ENCODE results near the gene RFPL4AL1.
"Not testable (repeated sequence)": the region's sequence is repeated elsewhere in the genome, so short reads cannot be mapped to it uniquely, and the experiment has no call there.

RFPL4AL1 gene

DNA sequence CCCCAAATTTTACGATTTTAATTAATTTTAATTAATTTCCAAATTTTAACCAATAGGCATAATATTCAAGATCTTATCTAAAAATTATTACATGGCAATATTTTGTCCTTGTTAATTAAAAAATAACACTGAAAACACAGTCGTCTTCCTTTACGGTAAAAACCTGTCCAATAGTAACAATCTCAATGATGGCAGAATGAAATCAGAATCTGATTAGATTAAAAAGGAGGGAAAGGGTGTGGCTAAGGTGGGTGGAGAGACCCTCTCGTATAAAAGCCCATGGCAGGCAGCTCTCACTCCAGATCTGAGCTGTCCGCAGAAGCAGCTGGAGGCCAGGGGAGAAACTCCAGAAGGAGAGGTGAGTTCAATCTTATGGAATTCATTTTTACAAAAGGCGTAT is at the start of gene RFPL4AL1:
Gene RFPL4AL1 (plus strand): TSS at position 301 of the 400 bp plus-strand sequence. CDS start 2,687 bp downstream, outside the sequence.
- not testable (repeated sequence) for H3K36me3 ChIP-seq (ENCODE audit: control insufficient read depth in 1 of 2, insufficient read depth in 2 of 2, low read length in 2 of 2); H3K27ac ChIP-seq (ENCODE audit: low read length)

DNA sequence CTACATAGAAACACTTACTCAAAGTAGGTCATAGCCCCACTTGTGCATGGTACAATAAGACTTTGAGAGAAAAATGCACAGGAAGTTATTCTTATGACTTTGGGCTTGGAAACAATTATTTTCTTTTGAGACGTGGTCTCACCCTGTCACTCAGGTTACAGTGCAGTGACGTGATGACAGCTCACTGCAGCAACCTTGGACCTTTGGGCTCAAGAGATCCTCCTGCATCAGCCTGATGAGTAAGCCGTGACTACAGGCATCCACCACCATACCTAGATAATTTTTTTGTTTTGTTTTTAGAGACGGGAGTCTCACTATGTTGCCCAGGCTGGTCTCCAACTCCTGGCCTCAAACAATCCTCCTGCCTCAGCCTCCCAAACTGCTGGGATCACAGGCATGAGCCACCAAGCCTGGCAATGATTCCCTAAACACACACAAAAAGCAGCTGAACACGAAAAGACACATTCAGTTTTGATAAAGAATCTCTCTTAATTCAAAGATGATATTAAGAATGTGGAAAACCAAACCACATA is 48.6 kb upstream of the RFPL4AL1 start:
- no peak overlapping the region for H3K4me3 ChIP-seq (ENCODE audit: low read depth in 1 of 2, low read length in 2 of 2)
- H3K36me3 ChIP-seq (ENCODE audit: control insufficient read depth in 1 of 2, insufficient read depth in 2 of 2, low read length in 2 of 2) = no peaks in the 10 kb centered on the region
- peaks cover 0 to 9% of the 10 kb centered on the region in 2 donors for H3K9me3 ChIP-seq (ENCODE audit: control insufficient read depth in 1 of 2, low read length in 2 of 2)
- no peaks in the 10 kb centered on the region for H3K27me3 ChIP-seq (ENCODE audit: low read depth, low read length)
- H3K4me1 ChIP-seq (ENCODE audit: control insufficient read depth in 1 of 2, insufficient read depth in 2 of 2, low read length in 2 of 2) = no peaks in the 10 kb centered on the region
- H3K27ac ChIP-seq (ENCODE audit: low read length) = no peak overlapping the region

More for the DNA sequence above, at the start of gene RFPL4AL1:
- not testable (repeated sequence) for H3K4me3 ChIP-seq (ENCODE audit: low read depth in 1 of 2, low read length in 2 of 2); H3K9me3 ChIP-seq (ENCODE audit: control insufficient read depth in 1 of 2, low read length in 2 of 2); H3K4me1 ChIP-seq (ENCODE audit: control insufficient read depth in 1 of 2, insufficient read depth in 2 of 2, low read length in 2 of 2); H3K27me3 ChIP-seq (ENCODE audit: low read depth, low read length)

DNA sequence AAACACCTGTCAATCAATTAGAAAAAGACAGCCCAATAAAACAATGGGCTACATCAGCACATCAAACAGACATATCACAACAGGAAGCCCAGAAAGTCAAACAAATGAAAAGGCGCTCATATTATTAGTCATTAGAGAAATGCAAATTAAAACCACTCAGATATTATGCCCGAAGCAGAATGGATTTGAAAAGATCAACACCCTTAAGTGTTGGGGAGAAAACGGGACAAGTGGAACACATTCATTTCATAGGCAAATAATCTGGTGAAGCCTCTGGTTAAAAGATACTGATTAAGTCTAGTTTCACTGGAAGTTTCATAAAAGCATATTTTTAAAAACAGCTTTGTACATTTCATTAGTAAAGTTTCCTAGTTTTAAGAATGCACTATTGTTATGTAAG is 48.1 kb upstream of the RFPL4AL1 start:
- H3K27ac ChIP-seq (ENCODE audit: low read length) = no peak overlapping the region
- H3K4me1 ChIP-seq (ENCODE audit: control insufficient read depth in 1 of 2, insufficient read depth in 2 of 2, low read length in 2 of 2) = no peaks in the 10 kb centered on the region
- peaks cover 0 to 9% of the 10 kb centered on the region in 2 donors for H3K9me3 ChIP-seq (ENCODE audit: control insufficient read depth in 1 of 2, low read length in 2 of 2)
- no peaks in the 10 kb centered on the region for H3K36me3 ChIP-seq (ENCODE audit: control insufficient read depth in 1 of 2, insufficient read depth in 2 of 2, low read length in 2 of 2)
- no peak overlapping the region for H3K4me3 ChIP-seq (ENCODE audit: low read depth in 1 of 2, low read length in 2 of 2)
- H3K27me3 ChIP-seq (ENCODE audit: low read depth, low read length) = no peaks in the 10 kb centered on the region

- Histone ChIP-seq H3K4me1 (ENCODE audit: control insufficient read depth in 1 of 2, insufficient read depth in 2 of 2, low read length in 2 of 2) (no peaks in the 10 kb centered on the region), H3K27me3 (ENCODE audit: low read depth, low read length) (no peaks in the 10 kb centered on the region), H3K36me3 (ENCODE audit: control insufficient read depth in 1 of 2, insufficient read depth in 2 of 2, low read length in 2 of 2) (no peaks in the 10 kb centered on the region), H3K9me3 (ENCODE audit: control insufficient read depth in 1 of 2, low read length in 2 of 2) (peaks cover 0 to 9% of the 10 kb centered on the region in 2 donors), H3K27ac (ENCODE audit: low read length) (no peak overlapping the region), H3K4me3 (ENCODE audit: low read depth in 1 of 2, low read length in 2 of 2) (no peak overlapping the region)
Measured at GRCh38 chr19:55723491-55723890, 45.4 kb upstream of the RFPL4AL1 start.

DNA sequence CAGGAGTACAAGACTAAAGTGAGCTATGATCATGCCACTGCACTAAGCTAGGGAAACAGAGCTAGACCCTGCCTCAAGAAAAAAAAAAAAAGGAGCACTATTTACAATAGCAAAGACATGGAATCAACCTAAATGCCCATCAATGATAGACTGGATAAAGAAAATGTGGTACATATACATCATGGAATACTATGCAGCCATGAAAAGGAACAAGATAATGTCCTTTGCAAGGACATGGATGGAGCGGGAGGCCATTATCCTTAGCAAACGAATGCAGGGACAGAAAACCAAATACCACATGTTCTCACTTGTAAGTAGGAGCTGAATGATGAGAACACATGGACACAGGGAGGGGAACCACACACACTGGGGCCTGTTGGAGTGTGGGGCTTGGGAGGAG is 38.5 kb upstream of the RFPL4AL1 start:
- H3K4me1 ChIP-seq (ENCODE audit: control insufficient read depth in 1 of 2, insufficient read depth in 2 of 2, low read length in 2 of 2); H3K9me3 ChIP-seq (ENCODE audit: control insufficient read depth in 1 of 2, low read length in 2 of 2); H3K4me3 ChIP-seq (ENCODE audit: low read depth in 1 of 2, low read length in 2 of 2); H3K27me3 ChIP-seq (ENCODE audit: low read depth, low read length); H3K36me3 ChIP-seq (ENCODE audit: control insufficient read depth in 1 of 2, insufficient read depth in 2 of 2, low read length in 2 of 2); H3K27ac ChIP-seq (ENCODE audit: low read length): not testable (repeated sequence)

DNA sequence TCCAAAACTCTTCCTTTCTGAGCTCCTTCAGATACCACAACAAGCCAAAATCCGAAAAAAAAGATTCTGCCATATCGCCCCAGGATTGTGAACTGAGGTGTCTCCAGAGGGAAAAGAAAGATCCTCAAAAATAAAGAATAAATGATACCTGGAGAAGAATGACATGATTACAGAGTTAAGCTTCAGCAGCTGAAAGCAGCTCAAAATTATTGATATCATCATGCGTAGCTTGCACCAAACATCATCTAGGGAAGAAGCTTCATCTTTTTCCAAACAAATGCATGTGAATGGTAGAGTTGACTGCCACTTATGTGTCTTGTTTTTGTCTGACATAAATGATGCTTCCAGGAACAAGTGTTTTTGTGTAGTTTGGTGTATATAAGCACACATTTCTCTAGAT is 30.6 kb upstream of the RFPL4AL1 start, which contains the start of gene NLRP9:
Gene NLRP9 (minus strand): TSS at position 101 of the 400 bp plus-strand sequence. CDS start 28 bp downstream, at position 73.
- H3K27ac ChIP-seq (ENCODE audit: low read length) = no peak within 1 kb of the TSS
- H3K4me1 ChIP-seq (ENCODE audit: control insufficient read depth in 1 of 2, insufficient read depth in 2 of 2, low read length in 2 of 2) = no peaks in the 10 kb centered on the region
- H3K4me3 ChIP-seq (ENCODE audit: low read depth in 1 of 2, low read length in 2 of 2) = no peak within 1 kb of the TSS
- H3K27me3 ChIP-seq (ENCODE audit: low read depth, low read length) = no peaks in the 10 kb centered on the region
- no peaks in the 10 kb centered on the region for H3K36me3 ChIP-seq (ENCODE audit: control insufficient read depth in 1 of 2, insufficient read depth in 2 of 2, low read length in 2 of 2)
- no peaks in the 10 kb centered on the region for H3K9me3 ChIP-seq (ENCODE audit: control insufficient read depth in 1 of 2, low read length in 2 of 2)

GRCh38 chr19:55750715-55751114 is 18.2 kb upstream of the RFPL4AL1 start:
- no peak overlapping the region for H3K4me3 ChIP-seq (ENCODE audit: low read depth in 1 of 2, low read length in 2 of 2)

GRCh38 chr19:55753401-55753800 is 15.5 kb upstream of the RFPL4AL1 start:
- Histone ChIP-seq H3K27me3 (ENCODE audit: low read depth, low read length) (no peaks in the 10 kb centered on the region), H3K27ac (ENCODE audit: low read length) (no peak overlapping the region), H3K4me3 (ENCODE audit: low read depth in 1 of 2, low read length in 2 of 2) (no peak overlapping the region), H3K36me3 (ENCODE audit: control insufficient read depth in 1 of 2, insufficient read depth in 2 of 2, low read length in 2 of 2) (no peaks in the 10 kb centered on the region), H3K4me1 (ENCODE audit: control insufficient read depth in 1 of 2, insufficient read depth in 2 of 2, low read length in 2 of 2) (no peaks in the 10 kb centered on the region), H3K9me3 (ENCODE audit: control insufficient read depth in 1 of 2, low read length in 2 of 2) (peaks cover 0 to 3% of the 10 kb centered on the region in 2 donors)

More at GRCh38 chr19:55750715-55751114, 18.2 kb upstream of the RFPL4AL1 start:
- Histone ChIP-seq H3K36me3 (ENCODE audit: control insufficient read depth in 1 of 2, insufficient read depth in 2 of 2, low read length in 2 of 2) (no peaks in the 10 kb centered on the region), H3K27me3 (ENCODE audit: low read depth, low read length) (no peaks in the 10 kb centered on the region), H3K27ac (ENCODE audit: low read length) (no peak overlapping the region), H3K9me3 (ENCODE audit: control insufficient read depth in 1 of 2, low read length in 2 of 2) (peaks cover 0 to 2% of the 10 kb centered on the region in 2 donors), H3K4me1 (ENCODE audit: control insufficient read depth in 1 of 2, insufficient read depth in 2 of 2, low read length in 2 of 2) (no peaks in the 10 kb centered on the region)

DNA sequence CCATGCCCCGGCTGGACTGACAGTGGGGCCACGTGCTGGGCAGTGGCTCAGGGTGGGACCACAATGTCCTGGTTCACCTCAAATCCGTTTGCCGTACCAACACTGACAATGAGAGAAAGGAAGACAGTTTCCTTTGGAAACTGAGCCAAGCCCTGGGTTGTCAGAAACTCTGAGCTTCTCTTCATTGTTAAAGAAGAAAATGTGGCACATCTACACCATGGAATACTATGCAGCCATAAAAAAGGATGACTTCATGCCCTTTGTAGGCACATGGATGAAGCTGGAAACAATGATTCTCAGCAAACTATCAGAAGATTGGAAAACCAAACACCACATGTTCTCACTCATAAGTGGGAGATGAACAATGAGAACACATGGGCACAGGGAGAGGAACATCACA is 12.1 kb upstream of the RFPL4AL1 start:
- not testable (repeated sequence) for H3K36me3 ChIP-seq (ENCODE audit: control insufficient read depth in 1 of 2, insufficient read depth in 2 of 2, low read length in 2 of 2)

GRCh38 chr19:55758797-55759196 is 10.1 kb upstream of the RFPL4AL1 start, which contains the start of gene RFPL4A:
TSS of gene RFPL4A (plus strand) at chr19:55759097. CDS start at chr19:55761801, 2,704 bp downstream.
- not testable (repeated sequence) for H3K27me3 ChIP-seq (ENCODE audit: low read depth, low read length)

More for the DNA sequence above, 12.1 kb upstream of the RFPL4AL1 start:
- H3K27me3 ChIP-seq (ENCODE audit: low read depth, low read length); H3K9me3 ChIP-seq (ENCODE audit: control insufficient read depth in 1 of 2, low read length in 2 of 2); H3K4me1 ChIP-seq (ENCODE audit: control insufficient read depth in 1 of 2, insufficient read depth in 2 of 2, low read length in 2 of 2); H3K4me3 ChIP-seq (ENCODE audit: low read depth in 1 of 2, low read length in 2 of 2); H3K27ac ChIP-seq (ENCODE audit: low read length): not testable (repeated sequence)

GRCh38 chr19:55766466-55766865 is 2.5 kb upstream of the RFPL4AL1 start:
- no peak overlapping the region for H3K27ac ChIP-seq (ENCODE audit: low read length)
- no peaks in the 10 kb centered on the region for H3K9me3 ChIP-seq (ENCODE audit: control insufficient read depth in 1 of 2, low read length in 2 of 2)
- no peaks in the 10 kb centered on the region for H3K36me3 ChIP-seq (ENCODE audit: control insufficient read depth in 1 of 2, insufficient read depth in 2 of 2, low read length in 2 of 2)
- no peak overlapping the region for H3K4me3 ChIP-seq (ENCODE audit: low read depth in 1 of 2, low read length in 2 of 2)
- H3K4me1 ChIP-seq (ENCODE audit: control insufficient read depth in 1 of 2, insufficient read depth in 2 of 2, low read length in 2 of 2) = no peaks in the 10 kb centered on the region
- no peaks in the 10 kb centered on the region for H3K27me3 ChIP-seq (ENCODE audit: low read depth, low read length)

More at GRCh38 chr19:55758797-55759196, 10.1 kb upstream of the RFPL4AL1 start, which contains the start of gene RFPL4A:
- not testable (repeated sequence) for H3K36me3 ChIP-seq (ENCODE audit: control insufficient read depth in 1 of 2, insufficient read depth in 2 of 2, low read length in 2 of 2); H3K4me3 ChIP-seq (ENCODE audit: low read depth in 1 of 2, low read length in 2 of 2); H3K4me1 ChIP-seq (ENCODE audit: control insufficient read depth in 1 of 2, insufficient read depth in 2 of 2, low read length in 2 of 2); H3K27ac ChIP-seq (ENCODE audit: low read length); H3K9me3 ChIP-seq (ENCODE audit: control insufficient read depth in 1 of 2, low read length in 2 of 2)

DNA sequence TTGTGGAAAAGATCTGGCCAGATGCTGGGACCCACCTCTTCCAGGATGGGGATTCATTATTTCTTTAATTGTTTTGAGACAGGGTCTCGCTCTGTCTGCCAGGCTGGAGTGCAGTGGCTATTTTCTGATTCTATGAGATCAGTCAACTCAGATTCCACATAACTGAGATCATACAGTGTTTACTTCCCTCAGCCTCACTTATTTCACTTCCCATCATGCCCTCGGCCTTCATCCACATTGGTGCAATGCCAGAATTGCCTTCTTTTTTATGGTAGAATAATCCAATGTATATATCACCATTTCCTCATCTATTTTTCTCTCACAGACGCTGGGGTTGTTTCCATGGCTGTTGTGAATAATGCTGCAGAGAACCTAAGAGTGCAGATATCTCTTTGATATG is 714 bp downstream of the RFPL4AL1 start:
- not testable (repeated sequence) for H3K4me1 ChIP-seq (ENCODE audit: control insufficient read depth in 1 of 2, insufficient read depth in 2 of 2, low read length in 2 of 2); H3K36me3 ChIP-seq (ENCODE audit: control insufficient read depth in 1 of 2, insufficient read depth in 2 of 2, low read length in 2 of 2); H3K27ac ChIP-seq (ENCODE audit: low read length); H3K4me3 ChIP-seq (ENCODE audit: low read depth in 1 of 2, low read length in 2 of 2); H3K9me3 ChIP-seq (ENCODE audit: control insufficient read depth in 1 of 2, low read length in 2 of 2); H3K27me3 ChIP-seq (ENCODE audit: low read depth, low read length)
